ENCODE measurements around the gene BRWD1.

BRWD1 gene

GRCh38 chr21:39281853-39282252 is 31.6 kb downstream of the BRWD1 start:
- Histone ChIP-seq H3K4me3 (ENCODE audit: low read depth, low read length) (no peak overlapping the region), H3K4me1 (ENCODE audit: control insufficient read depth, insufficient read depth, low read length, unreplicated experiment) (no peaks in the 10 kb centered on the region), H3K27me3 (ENCODE audit: insufficient read depth, low read length) (no peaks in the 10 kb centered on the region), H3K79me2 (ENCODE audit: control insufficient read depth, insufficient read depth, low read length, unreplicated experiment) (no peaks in the 10 kb centered on the region), H3K36me3 (ENCODE audit: insufficient read depth, low read length) (peaks cover 7% of the 10 kb centered on the region), H2AFZ (ENCODE audit: low read length, unreplicated experiment) (no peak overlapping the region), H3K27ac (ENCODE audit: low read depth, low read length) (no peak overlapping the region)

GRCh38 chr21:39281207-39281606 is 32.2 kb downstream of the BRWD1 start:
- no peak overlapping the region for H3K4me3 ChIP-seq (ENCODE audit: low read depth, low read length)
- no peak overlapping the region for H2AFZ ChIP-seq (ENCODE audit: low read length, unreplicated experiment)
- no peak overlapping the region for H3K27ac ChIP-seq (ENCODE audit: low read depth, low read length)
- no peaks in the 10 kb centered on the region for H3K4me1 ChIP-seq (ENCODE audit: control insufficient read depth, insufficient read depth, low read length, unreplicated experiment)
- H3K79me2 ChIP-seq (ENCODE audit: control insufficient read depth, insufficient read depth, low read length, unreplicated experiment): no peaks in the 10 kb centered on the region
- H3K27me3 ChIP-seq (ENCODE audit: insufficient read depth, low read length): no peaks in the 10 kb centered on the region
- peaks cover 7% of the 10 kb centered on the region for H3K36me3 ChIP-seq (ENCODE audit: insufficient read depth, low read length)

GRCh38 chr21:39269620-39270019 is 43.8 kb downstream of the BRWD1 start:
- H3K79me2 ChIP-seq (ENCODE audit: control insufficient read depth, insufficient read depth, low read length, unreplicated experiment): no peaks in the 10 kb centered on the region
- no peak overlapping the region for H3K4me3 ChIP-seq (ENCODE audit: low read depth, low read length)
- H3K27me3 ChIP-seq (ENCODE audit: insufficient read depth, low read length): no peaks in the 10 kb centered on the region
- no peaks in the 10 kb centered on the region for H3K4me1 ChIP-seq (ENCODE audit: control insufficient read depth, insufficient read depth, low read length, unreplicated experiment)
- no peak overlapping the region for H3K27ac ChIP-seq (ENCODE audit: low read depth, low read length)
- H2AFZ ChIP-seq (ENCODE audit: low read length, unreplicated experiment): no peak overlapping the region
- H3K36me3 ChIP-seq (ENCODE audit: insufficient read depth, low read length): peaks cover 17% of the 10 kb centered on the region; the same call in 1 of the 2 replicates

- peaks cover 2% of the 10 kb centered on the region for H3K4me1 ChIP-seq (ENCODE audit: control insufficient read depth, insufficient read depth, low read length, unreplicated experiment)
- H3K4me3 ChIP-seq (ENCODE audit: low read depth, low read length): no peak overlapping the region
- peaks cover 25% of the 10 kb centered on the region for H3K36me3 ChIP-seq (ENCODE audit: insufficient read depth, low read length)
- peaks cover 2% of the 10 kb centered on the region for H3K79me2 ChIP-seq (ENCODE audit: control insufficient read depth, insufficient read depth, low read length, unreplicated experiment)
- H3K27ac ChIP-seq (ENCODE audit: low read depth, low read length): no peak overlapping the region
- no peaks in the 10 kb centered on the region for H3K27me3 ChIP-seq (ENCODE audit: insufficient read depth, low read length)
- no peak overlapping the region for H2AFZ ChIP-seq (ENCODE audit: low read length, unreplicated experiment)
Observed at GRCh38 chr21:39265603-39266002, 47.8 kb downstream of the BRWD1 start.

- Histone ChIP-seq H3K36me3 (ENCODE audit: insufficient read depth, low read length) (peaks cover 17% of the 10 kb centered on the region), H2AFZ (ENCODE audit: low read length, unreplicated experiment) (no peak overlapping the region), H3K79me2 (ENCODE audit: control insufficient read depth, insufficient read depth, low read length, unreplicated experiment) (peaks cover 6% of the 10 kb centered on the region), H3K27ac (ENCODE audit: low read depth, low read length) (peak overlapping the region; percentile 57), H3K27me3 (ENCODE audit: insufficient read depth, low read length) (no peaks in the 10 kb centered on the region), H3K4me3 (ENCODE audit: low read depth, low read length) (no peak overlapping the region), H3K4me1 (ENCODE audit: control insufficient read depth, insufficient read depth, low read length, unreplicated experiment) (peaks cover 2% of the 10 kb centered on the region)
Observed at GRCh38 chr21:39263372-39263771, 50.1 kb downstream of the BRWD1 start.

- no peak overlapping the region for H2AFZ ChIP-seq (ENCODE audit: low read length, unreplicated experiment)
- H3K4me1 ChIP-seq (ENCODE audit: control insufficient read depth, insufficient read depth, low read length, unreplicated experiment): peaks cover 2% of the 10 kb centered on the region
- H3K79me2 ChIP-seq (ENCODE audit: control insufficient read depth, insufficient read depth, low read length, unreplicated experiment): peaks cover 6% of the 10 kb centered on the region
- no peaks in the 10 kb centered on the region for H3K27me3 ChIP-seq (ENCODE audit: insufficient read depth, low read length)
- H3K27ac ChIP-seq (ENCODE audit: low read depth, low read length): no peak overlapping the region
- H3K4me3 ChIP-seq (ENCODE audit: low read depth, low read length): no peak overlapping the region
- peaks cover 5% of the 10 kb centered on the region; the same call in 1 of the 2 replicates for H3K36me3 ChIP-seq (ENCODE audit: insufficient read depth, low read length)
Observed at GRCh38 chr21:39258207-39258606, 55.2 kb downstream of the BRWD1 start.

- peaks cover 6% of the 10 kb centered on the region for H3K36me3 ChIP-seq (ENCODE audit: insufficient read depth, low read length)
- no peak overlapping the region for H3K27ac ChIP-seq (ENCODE audit: low read depth, low read length)
- H3K79me2 ChIP-seq (ENCODE audit: control insufficient read depth, insufficient read depth, low read length, unreplicated experiment): no peaks in the 10 kb centered on the region
- H3K4me1 ChIP-seq (ENCODE audit: control insufficient read depth, insufficient read depth, low read length, unreplicated experiment): no peaks in the 10 kb centered on the region
- no peak overlapping the region for H2AFZ ChIP-seq (ENCODE audit: low read length, unreplicated experiment)
- no peak overlapping the region for H3K4me3 ChIP-seq (ENCODE audit: low read depth, low read length)
- no peaks in the 10 kb centered on the region for H3K27me3 ChIP-seq (ENCODE audit: insufficient read depth, low read length)
Observed at GRCh38 chr21:39251326-39251725, 62.1 kb downstream of the BRWD1 start.

- H3K36me3 ChIP-seq (ENCODE audit: insufficient read depth, low read length): peaks cover 26% of the 10 kb centered on the region
Observed at GRCh38 chr21:39238275-39238674, 75.2 kb downstream of the BRWD1 start.

GRCh38 chr21:39232861-39233291 is 80.6 kb downstream of the BRWD1 start:
- Histone ChIP-seq H3K79me2 (ENCODE audit: control insufficient read depth, insufficient read depth, low read length, unreplicated experiment) (no peaks in the 10 kb centered on the region), H3K36me3 (ENCODE audit: insufficient read depth, low read length) (peaks cover 27% of the 10 kb centered on the region)

More at GRCh38 chr21:39238275-39238674, 75.2 kb downstream of the BRWD1 start:
- Histone ChIP-seq H3K4me3 (ENCODE audit: low read depth, low read length) (no peak overlapping the region), H3K4me1 (ENCODE audit: control insufficient read depth, insufficient read depth, low read length, unreplicated experiment) (no peaks in the 10 kb centered on the region), H3K27me3 (ENCODE audit: insufficient read depth, low read length) (no peaks in the 10 kb centered on the region), H3K27ac (ENCODE audit: low read depth, low read length) (no peak overlapping the region), H2AFZ (ENCODE audit: low read length, unreplicated experiment) (no peak overlapping the region), H3K79me2 (ENCODE audit: control insufficient read depth, insufficient read depth, low read length, unreplicated experiment) (no peaks in the 10 kb centered on the region)

GRCh38 chr21:39224930-39225329 is 88.5 kb downstream of the BRWD1 start:
- Histone ChIP-seq H2AFZ (ENCODE audit: low read length, unreplicated experiment) (no peak overlapping the region), H3K27me3 (ENCODE audit: insufficient read depth, low read length) (no peaks in the 10 kb centered on the region), H3K36me3 (ENCODE audit: insufficient read depth, low read length) (peaks cover 23% of the 10 kb centered on the region), H3K27ac (ENCODE audit: low read depth, low read length) (no peak overlapping the region), H3K79me2 (ENCODE audit: control insufficient read depth, insufficient read depth, low read length, unreplicated experiment) (no peaks in the 10 kb centered on the region), H3K4me3 (ENCODE audit: low read depth, low read length) (no peak overlapping the region), H3K4me1 (ENCODE audit: control insufficient read depth, insufficient read depth, low read length, unreplicated experiment) (no peaks in the 10 kb centered on the region)

More at GRCh38 chr21:39232861-39233291, 80.6 kb downstream of the BRWD1 start:
- H3K27me3 ChIP-seq (ENCODE audit: insufficient read depth, low read length): no peaks in the 10 kb centered on the region
- no peak overlapping the region for H3K4me3 ChIP-seq (ENCODE audit: low read depth, low read length)
- no peak overlapping the region for H2AFZ ChIP-seq (ENCODE audit: low read length, unreplicated experiment)
- H3K27ac ChIP-seq (ENCODE audit: low read depth, low read length): no peak overlapping the region
- H3K4me1 ChIP-seq (ENCODE audit: control insufficient read depth, insufficient read depth, low read length, unreplicated experiment): no peaks in the 10 kb centered on the region

- Histone ChIP-seq H2AFZ (ENCODE audit: low read length, unreplicated experiment) (no peak overlapping the region), H3K79me2 (ENCODE audit: control insufficient read depth, insufficient read depth, low read length, unreplicated experiment) (no peaks in the 10 kb centered on the region), H3K4me1 (ENCODE audit: control insufficient read depth, insufficient read depth, low read length, unreplicated experiment) (no peaks in the 10 kb centered on the region), H3K27me3 (ENCODE audit: insufficient read depth, low read length) (no peaks in the 10 kb centered on the region), H3K27ac (ENCODE audit: low read depth, low read length) (no peak overlapping the region), H3K36me3 (ENCODE audit: insufficient read depth, low read length) (peaks cover 15% of the 10 kb centered on the region), H3K4me3 (ENCODE audit: low read depth, low read length) (no peak overlapping the region)
Observed at GRCh38 chr21:39221997-39222486, 91.4 kb downstream of the BRWD1 start.

Measured in ACC112 (cell line).